ENCODE data around the gene HDAC4.
A peak's percentile ranks its signal among the peaks of the same experiment; 100 is the strongest.

The HDAC4 gene

DNA sequence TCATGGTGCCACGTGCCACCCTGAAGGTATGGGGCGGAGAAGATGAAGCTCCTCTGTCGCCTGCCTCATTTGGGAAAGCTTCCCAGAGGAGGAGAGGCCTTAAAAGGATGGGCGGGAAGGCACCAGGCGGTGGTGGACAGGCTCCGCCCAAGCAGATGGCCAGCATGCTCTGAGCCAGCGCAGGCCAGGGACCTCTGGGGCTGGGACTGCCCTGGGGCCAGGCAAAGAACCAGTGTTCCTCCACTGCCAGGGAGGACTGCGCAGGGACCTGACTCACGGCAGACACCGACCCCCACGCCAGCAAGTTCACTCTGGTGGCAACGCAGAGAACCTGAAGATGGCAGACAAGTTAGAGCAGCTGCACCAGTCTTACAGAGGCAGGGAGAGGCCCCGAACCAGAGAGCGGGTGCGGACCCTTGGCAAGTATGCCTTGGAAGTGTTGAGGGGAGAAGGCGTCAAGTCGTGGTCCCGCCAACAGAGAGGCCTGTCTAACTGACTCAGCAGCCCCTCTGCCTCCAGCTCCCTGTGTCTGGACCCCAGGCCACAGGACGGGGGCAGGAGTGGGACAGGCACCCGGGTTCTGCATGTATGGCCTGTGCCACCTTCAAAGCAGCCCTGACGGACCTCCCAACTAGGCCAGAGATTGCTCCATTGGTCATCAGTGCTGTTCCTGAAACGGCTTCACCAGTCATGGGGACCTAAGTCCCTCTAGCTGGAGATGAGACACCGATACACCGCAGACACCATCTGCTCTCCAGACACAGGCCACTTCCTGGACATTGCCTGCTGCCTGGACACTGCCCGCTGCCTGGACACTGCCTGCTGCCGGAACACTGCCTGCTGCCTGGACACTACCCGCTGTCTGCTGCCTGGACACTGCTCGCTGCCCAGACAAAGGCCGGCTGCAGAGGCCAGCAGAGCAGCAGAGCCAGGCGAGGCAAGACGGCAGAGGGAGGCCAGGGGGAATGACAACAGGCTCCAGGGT is 124.7 kb downstream of the HDAC4 start:
- DNase-seq, result peak; percentile 53

DNA sequence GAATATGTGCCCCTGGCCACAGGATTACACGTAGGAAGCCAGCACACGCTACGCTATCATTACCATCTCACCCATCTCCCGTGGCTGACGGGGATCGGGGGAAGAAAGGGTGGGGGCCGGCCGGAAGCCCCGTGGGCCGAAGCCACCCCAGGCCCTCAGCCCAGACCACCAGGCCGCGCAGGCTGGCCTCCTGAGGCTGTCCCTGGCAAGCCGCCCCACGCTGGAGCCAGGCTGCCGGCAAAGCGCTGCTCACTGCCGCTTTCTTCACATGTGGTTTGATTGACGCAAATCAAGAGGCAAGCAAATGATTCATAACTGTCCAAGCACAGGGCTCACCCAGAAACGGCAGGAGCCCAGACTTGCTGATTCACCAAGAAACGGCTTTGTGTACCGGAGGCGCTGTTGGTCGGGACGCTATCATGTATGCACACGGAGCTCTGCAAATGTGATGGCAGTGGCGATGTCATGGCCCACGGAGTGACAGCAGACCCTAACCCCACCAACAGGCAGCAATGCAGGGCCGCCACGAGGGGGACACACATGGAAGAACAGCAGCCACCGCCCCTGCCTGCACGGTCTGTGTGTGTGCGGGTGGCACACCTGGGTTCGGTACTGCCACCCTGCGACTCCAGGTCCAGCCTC is 125.7 kb downstream of the HDAC4 start:
- peak; percentile 83 for DNase-seq

DNA sequence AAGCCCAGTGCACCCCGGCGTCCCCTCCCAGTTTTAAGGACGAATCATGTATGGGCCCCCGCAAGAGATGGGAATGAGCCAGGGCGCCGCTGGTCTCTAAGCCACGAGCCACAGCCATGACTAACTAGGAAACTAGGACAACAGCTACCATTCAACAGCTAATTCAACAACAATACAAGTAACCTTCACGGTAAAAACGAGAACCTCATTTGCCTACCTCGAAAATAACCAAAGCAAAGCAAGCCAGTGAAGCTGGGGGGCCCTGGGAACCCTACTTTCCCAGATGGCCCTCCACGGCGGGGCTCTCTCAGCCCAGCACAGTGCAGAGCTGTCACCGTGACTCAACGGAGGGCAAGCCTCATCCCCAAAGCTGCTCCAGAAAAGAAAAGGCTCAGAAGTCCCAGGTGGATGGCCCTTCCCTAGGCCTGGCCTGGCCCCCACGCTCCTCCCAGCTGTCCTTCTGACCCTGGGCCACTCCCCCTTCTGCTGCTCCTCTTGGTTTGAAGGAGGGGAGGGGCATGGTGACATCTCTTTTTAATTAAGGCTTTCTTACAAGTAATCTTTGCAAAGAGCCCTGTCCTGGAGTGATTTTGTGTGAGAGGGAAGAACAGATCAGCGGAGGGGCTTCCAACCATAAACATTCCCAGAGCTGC is 126.3 kb downstream of the HDAC4 start:
- peak; percentile 68 for DNase-seq

DNA sequence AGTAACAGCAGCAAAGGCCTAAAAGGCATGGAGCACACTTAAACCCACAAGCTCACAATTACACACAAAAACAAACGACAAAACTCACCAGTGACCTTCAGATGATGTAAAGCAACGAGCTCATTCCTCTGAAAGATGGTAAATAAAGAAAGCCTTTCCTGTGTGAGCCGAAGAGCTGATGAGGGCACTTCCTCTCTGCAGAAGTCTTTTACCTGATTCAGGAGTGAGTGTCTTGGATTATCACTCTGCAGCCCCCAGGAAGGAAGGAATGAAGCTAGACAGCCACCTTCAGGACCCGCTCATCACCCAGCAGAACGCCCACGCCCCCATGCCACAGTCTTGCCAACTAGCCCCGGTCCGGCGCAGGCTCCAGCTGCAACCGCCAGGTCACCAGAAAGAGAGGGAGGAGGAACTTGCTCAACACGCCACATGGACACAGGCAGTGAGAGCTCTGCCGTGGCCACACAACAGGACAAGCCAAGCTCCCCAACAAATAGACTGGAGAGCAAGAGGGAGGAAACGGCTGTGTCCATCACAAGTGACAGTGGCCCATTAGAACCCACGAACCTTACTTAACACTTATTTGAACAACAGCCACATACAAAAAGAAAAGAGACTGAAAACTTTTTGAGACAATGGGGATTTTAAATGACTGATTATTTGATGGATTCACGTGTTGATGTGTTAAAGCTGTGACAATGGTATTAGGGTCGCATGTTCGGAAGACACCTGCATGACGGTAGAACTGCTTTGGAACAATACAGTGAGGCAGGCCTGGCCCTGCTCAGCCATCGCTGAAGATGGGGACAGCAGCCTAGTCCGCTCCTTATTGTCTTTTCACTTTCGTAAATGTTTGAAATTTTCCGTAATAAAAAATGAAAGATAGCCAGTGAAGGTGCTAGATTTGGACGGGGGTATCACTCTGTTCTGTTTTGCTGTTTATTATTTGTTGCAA is 127.3 kb downstream of the HDAC4 start:
- DNase-seq, result no peak

DNA sequence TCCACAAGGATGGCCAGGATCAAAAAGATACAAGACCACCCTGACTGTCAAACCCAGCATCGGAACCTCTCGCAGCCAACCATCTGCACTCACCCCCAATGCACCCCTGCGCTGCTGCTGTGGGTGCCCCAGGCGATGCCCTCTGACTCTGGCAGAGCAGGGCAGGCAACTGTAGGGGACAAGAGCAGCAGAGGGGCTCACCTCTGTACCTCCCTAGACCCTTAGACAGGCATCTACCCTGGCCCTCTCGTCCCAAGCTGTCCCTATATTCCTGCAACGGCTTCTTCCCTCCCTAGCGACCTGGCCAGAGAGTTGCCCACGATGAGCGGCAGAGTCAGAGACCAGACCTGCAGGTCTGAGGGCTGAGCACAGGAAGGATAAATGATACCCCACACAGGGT is 128.2 kb downstream of the HDAC4 start:
- no peak for DNase-seq

DNA sequence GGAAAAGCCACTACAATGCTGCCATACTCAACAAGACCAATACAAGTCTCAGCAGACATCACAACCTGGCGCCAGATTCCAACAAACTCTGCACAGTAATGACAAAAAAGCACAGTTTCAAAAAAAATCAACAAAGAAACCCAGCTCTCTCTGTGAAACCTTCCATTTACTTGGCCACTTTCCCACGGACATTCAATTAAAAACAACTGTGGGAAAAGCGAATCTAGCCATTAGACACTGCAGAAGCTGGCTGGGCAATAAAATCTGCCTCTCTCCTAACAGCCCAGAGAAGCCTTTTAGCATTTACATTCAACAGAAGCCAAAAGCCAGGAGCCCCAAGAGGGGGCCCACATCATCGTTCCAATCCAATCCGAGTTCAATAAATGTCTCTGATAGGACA is 128.9 kb downstream of the HDAC4 start:
- no peak for DNase-seq

DNA sequence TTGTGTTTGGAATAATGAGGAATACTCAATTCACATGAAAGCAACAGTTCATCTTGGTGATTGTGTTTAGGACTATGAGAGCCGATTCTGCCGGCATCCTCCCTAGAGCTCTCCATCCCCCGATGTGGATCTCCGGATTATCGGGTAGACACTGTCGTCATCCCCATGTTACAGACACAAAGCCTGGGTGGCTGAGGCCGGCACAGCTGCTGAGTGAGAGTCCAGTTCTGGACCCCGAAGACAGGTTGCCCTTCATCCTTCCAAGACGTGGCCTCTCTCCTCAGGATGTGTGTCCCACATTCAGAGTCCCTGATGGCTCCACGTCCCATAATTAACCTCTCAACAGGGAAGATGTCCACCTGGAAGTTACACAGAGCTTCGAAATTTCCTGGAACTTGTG is 129.3 kb downstream of the HDAC4 start:
- DNase-seq, result no peak

DNA sequence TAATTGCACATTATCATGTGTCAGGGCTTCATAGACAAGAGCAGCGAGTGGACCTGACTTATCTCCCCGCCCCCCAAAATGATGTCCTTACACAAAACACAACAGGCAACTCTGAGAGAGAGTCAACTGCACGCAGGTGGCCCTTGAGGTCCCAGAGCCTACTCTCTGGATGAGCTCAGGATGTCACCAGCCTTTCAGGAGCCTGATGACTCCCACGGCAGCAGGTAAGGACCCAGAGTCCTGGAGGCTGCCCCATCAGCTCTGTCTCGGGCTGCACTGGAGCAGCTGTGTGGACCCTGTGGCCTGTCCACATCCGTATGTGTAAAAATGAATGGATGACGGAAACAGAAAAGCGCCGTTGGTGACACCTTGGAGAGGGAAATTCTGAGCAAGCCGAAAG is 130.9 kb downstream of the HDAC4 start:
- no peak for DNase-seq

DNA sequence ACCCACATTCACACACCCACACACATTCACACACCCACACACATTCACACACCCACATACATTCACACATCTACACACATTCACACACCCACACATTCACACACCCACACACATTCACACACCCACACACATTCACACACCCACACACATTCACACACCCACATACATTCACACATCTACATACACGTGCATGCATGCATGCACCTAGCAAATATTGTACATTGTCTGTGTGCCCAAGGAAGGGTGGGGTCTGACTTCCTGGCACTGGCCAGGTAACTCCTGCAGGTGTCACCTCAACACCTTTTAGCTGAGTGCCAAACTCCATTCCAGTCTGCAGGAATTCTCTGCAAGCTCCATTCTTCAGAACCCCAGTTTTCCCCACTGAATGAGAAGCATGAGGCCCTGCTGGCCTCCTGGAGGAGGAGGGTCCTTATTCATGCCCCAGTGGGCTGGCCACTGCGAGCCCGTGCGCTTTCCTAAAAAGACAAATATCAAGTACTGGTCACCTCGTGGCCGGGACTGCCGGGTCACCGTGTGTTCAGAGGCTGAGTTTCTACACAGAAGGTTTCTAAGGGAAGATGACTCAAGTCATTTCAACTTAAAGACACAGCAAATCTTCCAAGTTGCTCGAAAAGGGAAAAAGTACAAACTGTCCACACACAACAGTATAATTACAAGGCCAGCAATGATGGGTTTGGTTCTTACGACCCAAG is 131.5 kb downstream of the HDAC4 start:
- no peak for DNase-seq

DNA sequence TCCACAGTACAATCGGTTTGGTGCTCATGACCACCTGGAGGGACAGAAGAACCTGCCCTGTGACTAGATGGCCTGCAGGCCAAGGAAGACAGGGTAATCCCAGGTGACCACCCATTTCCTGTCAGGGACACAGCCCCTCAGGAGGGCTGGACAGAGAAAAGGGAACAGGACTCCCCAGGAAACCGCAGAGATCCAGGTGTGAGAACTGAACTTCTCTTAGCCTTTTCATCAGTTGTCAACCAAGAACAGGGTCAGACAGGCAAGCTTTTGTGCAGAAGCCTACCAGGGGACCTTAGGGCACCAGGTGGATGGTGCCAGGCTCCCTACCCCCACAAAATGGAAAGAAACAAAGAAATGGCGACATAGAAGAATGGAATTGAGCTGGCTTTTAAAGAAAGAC is 132.3 kb downstream of the HDAC4 start:
- no peak for DNase-seq

DNA sequence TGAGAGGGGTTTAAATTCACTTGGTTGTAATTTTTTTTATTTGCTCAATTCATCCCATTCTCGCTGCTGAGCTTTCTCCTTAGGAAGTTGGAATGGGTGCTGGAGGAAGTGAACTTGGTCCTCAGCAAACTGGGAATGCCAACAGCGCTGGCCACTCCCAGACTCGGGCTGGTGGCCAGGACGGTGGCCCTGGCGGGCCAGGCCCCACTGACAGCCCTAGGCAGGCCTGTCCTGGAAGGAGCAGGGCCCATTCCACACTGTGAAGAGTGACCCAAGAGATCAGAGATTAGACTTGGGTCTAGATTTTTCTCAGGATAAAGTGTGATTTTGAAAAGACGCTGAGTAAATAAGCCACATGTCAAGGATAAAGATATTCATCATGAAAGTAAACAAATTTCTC is 132.7 kb downstream of the HDAC4 start:
- DNase-seq, result no peak

DNA sequence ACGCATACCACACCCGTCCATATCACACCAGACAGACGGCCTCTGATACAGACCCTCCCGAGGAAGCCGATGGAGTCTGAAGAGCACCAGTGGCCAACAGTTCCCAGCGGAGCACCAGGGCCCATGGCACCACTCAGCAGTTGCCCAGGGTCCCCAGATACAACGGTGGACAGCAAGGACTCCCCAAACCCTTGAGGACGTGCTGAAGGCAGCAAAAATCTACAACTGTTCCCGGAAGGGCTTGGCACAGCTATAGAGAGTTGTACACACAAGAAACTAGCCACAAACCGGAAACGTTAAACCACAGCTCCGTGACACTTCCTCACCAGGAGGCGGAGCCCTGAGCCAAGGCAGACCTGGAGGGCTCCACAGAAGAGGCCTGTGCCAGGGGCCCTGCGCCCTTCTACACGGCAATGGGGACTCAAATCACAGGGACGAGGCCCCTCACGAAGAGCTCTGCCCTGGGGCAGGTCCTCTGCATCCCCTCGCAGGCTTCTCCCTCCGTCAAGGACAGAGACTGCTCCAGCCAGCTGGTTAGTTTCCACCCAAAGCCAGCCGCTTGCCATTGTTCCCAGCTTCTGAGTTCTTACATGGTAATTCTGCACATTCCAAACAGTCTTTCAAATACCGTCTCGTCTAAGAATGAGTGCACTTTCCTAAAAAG is 133.4 kb downstream of the HDAC4 start:
- peak; percentile 91 for DNase-seq

DNA sequence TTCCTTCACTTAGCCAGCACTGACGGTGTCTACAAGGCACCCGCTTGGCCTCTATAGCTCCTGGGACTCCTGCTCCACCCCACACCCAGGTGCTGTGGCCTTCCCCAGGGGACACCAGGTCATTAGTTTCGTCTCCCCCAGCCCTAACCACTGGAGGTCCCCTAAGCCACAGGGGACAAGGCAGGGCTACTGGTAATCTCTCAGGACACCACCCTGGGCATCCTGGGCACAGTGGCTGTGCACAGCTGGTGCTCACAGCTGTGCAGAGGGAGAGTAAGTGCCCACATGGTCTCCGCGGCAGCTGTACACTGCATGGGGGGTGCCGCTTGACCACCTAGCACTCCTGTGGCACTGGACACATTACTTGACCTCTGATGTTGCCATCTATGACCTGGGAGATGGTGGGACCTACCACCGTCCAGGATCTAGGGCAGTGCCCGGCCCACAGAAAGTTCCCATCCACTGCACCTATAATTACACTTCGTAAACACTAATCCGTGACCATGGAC is 134.0 kb downstream of the HDAC4 start:
- no peak for DNase-seq

DNA sequence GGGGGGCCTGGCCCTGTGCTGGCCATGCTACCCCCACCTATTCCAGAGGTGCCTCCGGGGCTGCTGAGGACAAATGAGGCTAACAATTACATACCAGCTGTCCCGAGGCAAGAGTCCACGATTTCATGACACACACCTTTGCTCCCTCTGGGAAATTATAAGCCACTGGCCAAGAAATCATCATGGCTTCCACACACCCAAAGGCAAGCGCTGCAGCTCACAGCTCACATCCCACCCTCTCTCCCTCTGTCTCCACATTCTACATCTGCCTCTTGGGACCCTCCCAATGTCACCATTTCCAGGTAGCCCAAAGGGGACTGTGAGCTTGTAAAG is 134.4 kb downstream of the HDAC4 start:
- DNase-seq, result no peak

DNA sequence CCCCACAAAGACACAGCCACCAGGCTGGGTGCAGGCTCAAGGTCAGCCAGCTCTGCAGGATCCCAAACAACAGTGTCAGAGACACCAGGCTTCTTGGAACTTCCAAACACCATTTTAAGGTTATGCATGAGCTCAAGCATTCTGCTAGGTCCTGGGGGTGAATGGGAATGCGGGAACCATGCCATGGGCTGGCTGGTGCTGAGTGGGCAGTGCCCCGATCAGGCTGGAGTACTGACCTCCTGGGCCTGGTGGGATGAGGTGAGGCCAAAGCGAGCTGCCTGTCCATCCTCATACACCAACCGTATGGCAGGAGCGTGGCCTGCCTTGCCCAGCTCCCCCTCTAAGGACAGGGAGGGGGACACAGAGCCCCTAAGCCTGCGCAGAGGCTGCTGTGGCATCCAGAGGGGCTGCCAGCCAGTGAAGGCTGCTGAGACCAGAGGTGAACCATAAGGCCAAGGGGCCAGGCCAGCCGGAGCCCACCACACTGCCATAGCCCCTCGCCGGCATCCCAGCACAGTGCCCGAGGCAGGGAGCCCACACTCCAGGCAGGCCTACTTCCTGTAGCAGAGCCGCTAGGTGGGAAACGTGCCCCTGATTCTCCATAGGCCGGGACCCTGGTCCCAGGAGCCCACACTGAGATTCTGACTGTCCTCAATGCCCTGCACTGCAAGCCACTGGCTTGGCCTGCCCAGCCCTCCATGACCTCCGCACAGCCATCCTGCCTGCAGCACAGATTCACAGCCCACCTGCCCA is 135.0 kb downstream of the HDAC4 start:
- no peak for DNase-seq

DNA sequence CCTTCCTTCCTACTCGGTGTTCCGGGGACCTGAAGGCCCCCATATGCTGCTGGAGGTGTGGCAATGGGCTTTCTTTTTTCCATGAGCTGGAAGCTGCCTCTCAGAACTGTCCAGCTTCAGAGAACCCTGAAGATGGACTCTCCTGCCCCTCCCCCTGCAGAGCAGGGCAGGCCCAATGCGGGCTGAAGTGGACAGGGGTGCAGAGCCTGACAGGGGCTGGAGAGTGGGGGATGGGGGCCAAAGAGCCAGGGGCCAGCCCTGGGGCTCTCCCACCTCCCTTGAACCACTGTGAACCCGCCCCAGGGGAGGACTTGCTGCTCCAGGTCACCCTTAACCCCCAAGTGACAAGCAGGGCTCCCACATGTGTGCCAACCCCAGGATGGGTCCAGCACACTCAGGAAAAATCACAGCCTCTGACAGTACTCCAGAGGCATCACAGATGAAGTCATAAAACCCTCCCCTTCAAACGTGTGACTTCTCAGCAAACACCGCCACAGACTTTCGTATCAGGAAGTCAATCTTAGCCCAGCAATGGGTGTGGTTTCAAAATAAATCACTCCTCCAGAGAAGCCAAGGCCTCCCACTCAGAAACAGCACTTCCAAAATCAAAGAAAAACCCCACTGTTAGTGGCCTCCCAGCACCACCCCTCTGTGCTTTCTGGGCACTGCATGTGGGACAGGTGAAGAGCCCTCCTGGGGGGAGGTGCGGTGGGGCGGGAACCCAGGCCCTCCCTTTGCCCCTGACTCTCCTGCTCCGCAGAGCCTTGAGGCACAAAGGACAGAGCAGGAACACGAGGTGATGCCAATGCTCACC is 135.8 kb downstream of the HDAC4 start:
- peak; percentile 73 for DNase-seq

DNA sequence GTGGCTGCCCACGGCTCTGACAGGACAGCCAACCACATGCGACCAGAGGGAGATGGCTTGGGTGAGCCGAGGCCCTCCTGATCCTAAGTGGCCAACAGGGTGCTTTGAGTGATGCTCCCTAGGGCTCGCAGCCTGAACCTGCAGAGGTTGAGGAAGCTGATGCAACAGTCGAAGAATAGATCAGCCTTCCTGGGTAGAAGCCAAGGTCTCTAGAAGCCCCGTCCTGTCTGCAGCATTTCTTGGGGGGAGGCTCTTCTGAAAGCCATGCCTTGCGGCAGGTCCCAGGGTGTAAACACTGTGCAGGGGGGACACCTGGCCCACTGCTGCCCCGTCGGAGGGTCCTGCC is 136.4 kb downstream of the HDAC4 start:
- DNase-seq, result no peak

DNA sequence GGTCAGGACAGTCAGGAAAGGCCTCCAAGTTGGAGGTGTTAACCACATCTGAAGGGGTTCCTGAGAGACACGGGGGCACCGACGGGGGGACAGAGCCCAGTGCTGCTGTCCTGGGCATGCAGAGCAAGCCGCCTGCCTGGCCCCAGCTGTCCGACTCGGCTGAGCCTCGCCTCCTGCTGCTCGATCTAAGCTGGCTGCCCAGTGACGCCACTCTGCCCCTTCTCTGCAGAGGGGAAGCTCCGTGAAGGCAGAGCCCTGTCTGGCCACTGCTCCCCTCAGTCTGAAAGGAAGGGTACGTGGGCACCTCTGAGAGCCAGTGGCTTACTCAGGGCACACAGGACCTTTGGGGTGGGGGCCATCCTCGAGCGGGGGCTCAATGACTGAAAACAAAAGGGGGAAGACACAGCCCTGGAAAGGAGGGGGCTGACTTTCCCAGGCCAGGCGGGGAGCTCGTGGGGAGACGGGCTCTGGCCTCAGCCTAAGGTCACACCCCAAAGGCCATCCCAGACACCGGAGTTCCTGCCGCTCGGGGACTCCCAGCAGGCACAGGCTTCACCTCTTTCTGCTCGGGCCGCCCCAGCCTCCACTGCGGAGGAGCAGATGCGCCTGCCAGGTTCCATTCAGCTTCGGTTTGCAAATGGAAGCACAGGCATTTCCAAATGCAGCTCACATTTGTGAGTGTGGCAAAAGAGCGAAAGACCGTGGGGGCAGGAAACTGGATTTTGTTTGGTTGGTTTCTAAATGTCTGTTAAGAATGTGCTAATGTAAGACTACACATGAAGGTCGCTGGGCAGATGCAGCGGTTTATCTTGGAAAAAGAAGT is 136.9 kb downstream of the HDAC4 start:
- no peak for DNase-seq

DNA sequence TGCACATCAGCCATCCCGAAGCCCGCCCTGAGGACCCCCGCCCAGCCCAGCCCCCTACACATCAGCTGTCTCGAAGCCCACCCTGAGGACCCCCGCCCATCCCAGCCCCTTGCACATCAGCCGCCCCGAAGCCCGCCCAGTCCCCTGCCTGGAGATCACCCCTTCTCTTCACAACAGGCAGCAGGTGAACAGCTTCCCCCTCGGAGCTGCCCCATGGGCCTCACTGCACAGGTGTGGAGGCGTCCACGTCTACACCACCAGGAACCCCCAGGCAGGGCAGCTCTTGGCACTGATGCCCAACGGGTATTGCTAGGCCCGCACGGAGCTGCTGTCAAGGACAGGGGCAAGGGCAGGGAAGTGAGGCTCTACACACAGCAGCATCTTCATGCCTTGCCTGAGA is 137.6 kb downstream of the HDAC4 start:
- DNase-seq, result no peak

All from activated CD8-positive, alpha-beta memory T cell treated with anti-CD3 and anti-CD28 coated beads, Interleukin-2, amount 50 U/mL, for 48 hours (primary cell).